GM21786 (cell line): ENCODE results near the gene MUC4.
"Not testable (repeated sequence)": the region's sequence is repeated elsewhere in the genome, so short reads cannot be mapped to it uniquely, and the experiment has no call there.

ENCODE experiments used
- ATAC-seq: cut with Tn5 transposase; IDR thresholded peaks from one replicate; pipeline ENCODE4 v1.9.1; 2021; ENCODE audit not compliant: unreplicated experiment

MUC4 gene

DNA sequence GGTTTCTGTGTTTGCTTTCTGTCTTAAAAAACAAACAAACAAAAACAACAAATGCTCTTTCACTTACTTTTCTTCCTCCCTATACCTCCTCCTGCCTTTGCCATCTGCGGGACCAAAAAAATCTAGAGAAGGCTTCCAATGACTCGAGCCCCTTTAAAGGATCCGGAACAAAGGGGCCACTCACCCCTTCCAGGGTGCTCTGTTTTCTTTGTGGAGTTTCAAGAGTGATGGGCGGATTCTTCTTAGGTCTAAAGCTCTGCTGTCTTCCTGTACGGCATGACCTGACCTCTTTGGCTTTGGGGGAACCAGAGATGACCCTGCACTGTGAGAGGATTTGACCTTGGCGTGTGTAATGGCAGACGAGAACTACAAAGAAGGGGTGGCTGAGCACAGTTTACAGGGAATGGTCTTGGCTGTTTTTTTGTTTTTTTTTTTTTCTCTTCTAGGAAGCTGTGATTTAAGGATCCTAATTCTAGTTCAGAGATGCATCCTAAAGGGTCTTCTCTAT, 93.2 kb downstream of the MUC4 start:
- no peak for ATAC-seq

DNA sequence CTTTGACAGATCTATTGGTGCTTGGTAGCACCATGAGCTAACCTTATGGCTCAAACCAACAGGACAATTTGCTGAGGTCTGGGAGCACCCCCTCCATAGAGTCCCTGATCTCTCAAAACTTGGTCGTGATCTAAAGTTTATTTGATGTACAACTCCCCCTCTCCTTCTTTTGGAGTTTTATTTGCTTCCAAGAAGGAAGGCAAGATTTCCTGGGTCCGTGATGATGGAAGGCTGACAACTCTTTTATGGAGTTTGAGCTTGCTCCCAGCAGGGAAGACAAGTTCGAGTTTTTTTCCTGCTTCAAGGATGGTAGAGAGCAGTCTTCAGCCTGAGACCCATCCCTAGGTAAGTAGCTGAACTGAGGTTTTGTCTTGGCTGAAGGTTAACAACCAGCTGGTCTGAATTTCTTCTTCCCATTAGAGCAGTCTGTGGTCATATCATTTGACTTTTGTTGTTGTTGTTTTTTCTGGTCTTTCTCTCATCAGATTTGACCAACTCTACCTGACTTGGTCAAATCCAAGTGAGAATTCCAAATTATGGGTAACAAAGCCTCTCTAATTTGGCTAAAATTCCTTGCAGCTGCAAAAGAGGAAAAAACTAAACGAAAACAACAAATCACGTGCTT, 93.8 kb downstream of the MUC4 start:
- ATAC-seq, result no peak

DNA sequence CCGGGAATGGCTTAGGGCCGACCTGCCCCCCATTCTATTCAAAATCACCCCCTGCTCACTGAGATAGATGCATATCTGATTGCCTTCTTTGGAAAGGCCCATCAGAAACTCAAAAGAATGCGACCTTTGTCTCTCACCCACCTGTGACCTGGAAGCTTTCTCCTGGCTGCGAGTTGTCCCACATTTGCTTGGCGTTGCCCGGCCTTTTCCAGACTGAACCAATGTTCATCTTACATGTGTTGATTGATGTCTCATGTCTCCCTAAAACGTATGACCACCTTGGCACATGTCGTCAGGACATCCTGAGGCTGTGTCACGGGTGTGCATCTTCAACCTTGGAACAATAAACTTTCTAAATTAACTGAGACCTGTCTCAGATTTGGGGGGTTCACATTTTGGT, 94.3 kb downstream of the MUC4 start:
- no peak for ATAC-seq

DNA sequence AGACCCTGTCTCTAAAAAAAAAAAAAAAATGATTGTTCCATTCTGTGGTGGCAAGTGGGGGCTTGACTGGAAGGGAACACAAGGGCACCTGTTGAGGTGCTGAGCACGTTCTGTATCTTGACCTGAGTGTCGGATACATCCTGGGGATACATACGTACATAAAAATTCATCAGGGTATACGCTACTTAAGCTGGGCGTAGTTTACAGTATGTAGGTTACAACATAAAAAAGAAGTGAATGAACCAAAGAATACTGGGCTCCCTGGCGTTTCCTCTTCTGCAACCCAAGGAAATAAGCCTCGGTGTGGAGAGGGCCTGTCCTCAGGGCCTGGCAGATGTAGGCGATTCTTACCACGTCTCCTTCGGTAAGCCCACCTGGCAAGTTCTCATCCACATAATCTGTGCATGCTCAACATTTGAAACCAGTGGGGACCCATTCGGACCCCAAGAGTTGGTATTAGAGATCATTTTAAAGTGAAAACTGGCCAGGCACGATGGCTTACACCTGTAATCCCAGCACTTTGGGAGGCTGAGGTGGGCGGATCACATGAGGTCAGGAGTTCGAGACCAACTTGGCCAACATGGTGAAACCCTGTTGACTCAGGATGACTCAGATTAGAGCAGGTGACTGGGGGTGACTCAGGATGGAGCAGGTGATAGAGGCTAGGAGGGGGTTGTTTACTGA, 96.0 kb downstream of the MUC4 start:
- no peak for ATAC-seq

DNA sequence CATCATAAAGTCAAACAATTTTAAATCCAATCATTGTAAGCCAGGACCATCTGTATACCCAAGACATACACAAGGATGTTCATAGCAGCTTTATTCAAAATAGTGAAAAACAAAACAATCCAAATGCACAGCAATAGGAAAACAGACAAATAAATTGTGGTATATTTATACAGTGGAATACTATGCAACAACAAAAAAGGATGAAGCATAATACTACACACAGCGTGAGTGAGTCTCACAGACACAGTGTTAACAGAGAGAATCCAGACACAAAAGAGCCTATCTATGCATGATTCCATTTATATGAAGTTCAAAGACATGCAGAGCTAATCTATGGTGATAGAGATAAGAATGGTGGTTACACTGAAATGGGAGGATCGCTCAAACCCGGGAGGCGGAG, 96.6 kb downstream of the MUC4 start:
- no peak for ATAC-seq

DNA sequence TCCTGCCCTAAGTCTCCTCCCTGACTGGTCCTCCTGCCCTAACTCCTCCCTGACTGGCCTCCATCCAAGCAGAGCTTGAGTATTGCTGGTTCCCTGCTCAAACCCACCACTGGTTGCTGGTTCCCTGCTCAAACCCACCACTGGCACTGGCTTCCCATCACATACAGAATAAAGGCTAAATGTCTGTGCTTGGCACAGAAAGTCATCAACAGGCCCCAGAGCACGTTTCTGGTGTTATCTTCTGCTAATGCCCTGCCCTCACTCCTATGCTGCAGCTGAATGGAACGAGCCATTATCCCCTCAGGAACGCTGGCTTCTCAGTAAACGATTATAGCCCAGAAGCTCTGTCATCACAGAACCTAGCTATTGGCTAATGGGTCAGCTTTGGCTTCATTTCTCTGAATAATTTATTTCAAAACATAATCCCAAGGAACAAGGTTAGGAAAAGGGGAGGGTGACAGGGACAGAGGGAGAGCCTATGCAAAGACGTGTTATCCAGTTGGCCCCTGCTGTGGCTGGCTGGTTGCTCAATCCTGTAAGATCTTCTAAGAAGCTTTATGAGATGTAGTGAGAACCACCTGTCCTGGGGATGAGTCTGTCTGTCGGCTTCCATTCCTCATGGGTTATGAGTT, 97.2 kb downstream of the MUC4 start:
- ATAC-seq, result no peak

DNA sequence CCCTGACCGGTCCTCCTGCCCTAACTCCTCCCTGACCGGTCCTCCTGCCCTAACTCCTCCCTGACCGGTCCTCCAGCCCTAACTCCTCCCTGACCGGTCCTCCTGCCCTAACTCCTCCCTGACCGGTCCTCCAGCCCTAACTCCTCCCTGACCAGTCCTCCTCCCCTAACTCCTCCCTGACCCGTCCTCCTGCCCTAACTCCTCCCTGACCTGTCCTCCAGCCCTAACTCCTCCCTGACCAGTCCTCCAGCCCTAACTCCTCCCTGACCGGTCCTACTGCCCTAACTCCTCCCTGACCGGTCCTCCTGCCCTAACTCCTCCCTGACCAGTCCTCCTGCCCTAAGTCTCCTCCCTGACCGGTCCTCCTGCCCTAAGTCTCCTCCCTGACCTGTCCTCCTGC, 98.6 kb downstream of the MUC4 start:
- ATAC-seq, result not testable (repeated sequence)

DNA sequence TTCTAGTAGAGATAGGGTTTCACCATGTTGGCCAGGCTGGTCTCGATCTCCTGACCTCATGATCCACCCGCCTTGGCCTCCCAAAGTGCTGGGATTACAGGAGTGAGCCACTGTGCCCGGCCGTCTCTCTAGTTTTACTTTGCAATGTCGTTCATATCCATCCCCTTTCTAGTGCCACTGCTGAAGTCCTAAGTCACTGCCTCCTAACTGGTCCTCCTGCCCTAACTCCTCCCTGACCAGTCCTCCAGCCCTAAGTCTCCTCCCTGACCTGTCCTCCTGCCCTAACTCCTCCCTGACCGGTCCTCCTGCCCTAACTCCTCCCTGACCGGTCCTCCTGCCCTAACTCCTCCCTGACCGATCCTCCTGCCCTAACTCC, 99.2 kb downstream of the MUC4 start:
- ATAC-seq, result not testable (repeated sequence)

DNA sequence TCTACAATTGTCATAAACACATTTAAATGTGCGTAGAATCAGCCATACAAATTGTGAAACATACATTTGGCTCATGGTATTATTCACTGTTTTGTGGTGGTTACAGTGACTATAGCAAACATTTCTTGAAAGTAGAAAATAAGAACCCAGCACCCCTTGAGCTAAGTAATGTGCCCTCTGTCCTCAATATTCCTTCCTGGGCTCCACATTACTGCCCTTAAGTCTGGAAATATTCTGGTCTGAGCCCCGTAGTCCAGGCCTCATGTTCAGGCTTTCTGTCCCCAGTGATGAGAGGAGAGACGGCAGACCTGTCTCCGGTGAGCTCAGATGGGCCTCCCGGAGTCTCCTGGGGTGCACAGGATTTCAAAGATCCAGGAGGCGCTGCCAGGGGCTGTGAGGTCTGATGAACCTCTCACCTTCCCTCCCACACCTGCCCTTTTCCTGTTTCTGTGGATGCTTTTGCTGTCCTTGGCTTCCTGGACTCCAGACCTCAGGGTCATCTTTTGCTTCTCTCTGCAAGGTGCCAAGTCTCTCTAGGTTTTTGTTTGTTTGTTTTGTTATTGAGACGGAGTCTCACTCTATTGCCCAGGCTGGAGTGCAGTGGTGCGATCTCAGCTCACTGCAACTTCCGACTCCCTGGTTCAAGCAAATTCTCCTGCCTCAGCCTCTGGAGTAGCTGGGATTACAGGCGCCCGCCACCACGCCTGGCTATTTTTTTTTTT, 99.8 kb downstream of the MUC4 start:
- no peak for ATAC-seq

DNA sequence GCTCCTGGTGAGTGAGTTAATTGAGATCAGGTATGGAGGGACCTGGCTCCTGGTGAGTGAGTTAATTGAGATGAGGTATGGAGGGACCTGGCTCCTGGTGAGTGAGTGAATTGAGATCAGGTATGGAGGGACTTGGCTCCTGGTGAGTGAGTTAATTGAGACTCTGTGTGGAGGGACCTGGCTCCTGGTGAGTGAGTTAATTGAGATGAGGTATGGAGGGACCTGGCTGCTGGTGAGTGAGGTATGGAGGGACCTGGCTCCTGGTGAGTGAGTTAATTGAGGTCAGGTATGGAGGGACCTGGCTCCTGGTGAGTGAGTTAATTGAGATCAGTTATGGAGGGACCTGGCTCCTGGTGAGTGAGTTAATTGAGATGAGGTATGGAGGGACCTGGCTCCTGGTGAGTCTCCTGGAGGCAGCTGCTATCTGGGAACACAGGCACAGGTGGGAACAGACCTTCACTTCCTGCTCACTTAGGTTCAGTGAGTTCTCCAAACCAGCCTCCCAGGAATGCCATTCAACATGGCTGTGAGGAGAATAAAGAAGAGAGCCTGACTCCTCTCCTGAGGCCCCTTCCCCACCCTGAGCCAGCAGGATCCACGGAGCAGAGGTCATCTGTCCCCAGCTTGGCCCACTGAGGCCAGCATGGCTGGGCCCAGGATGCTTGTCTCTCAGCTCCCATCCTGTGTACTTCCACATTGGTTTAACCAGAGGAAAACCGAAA, 100.5 kb downstream of the MUC4 start:
- not testable (repeated sequence) for ATAC-seq

DNA sequence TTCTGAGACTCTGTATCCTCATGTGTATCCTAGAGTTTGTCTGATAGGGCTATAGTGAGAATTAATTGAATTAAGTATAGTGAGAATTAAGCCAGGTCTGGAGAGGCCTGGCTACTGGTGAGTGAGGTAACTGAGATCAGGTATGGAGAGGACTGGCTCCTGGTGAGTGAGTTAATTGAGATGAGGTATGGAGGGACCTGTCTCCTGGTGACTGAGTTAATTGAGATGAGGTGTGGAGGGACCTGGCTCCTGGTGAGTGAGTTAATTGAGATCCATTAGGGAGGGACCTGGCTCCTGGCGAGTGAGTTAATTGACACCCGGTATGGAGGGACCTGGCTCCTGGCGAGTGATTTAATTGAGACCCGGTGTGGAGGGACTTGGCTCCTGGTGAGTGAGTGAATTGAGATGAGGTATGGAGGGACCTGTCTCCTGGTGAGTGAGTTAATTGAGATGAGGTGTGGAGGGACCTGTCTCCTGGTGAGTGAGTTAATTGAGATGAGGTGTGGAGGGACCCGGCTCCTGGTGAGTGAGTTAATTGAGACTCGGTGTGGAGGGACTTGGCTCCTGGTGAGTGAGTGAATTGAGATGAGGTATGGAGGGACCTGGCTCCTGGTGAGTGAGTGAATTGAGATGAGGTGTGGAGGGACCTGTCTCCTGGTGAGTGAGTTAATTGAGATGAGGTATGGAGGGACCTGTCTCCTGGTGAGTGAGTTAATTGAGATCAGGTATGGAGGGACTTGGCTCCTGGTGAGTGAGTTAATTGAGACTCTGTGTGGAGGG, 101.4 kb downstream of the MUC4 start:
- ATAC-seq, result not testable (repeated sequence)

DNA sequence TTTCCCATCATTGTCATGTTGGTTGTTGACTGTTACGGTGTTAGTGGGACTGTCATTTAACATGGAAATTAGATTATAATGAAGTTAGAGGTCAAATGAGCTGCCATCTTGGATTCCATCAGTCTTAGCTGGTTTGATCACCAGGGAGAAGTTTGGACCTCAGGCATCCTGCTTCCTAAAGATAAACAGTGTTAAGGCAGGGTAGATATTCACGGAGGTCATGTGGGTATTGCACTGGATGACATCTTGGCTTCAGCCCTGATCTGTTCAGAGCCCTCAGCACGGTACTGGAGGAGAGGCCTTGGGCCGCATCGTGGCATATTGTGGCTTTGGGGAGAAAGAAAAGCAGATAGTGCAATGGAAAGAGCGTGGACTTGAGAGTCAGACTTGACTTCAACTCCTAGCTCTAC, 102.0 kb downstream of the MUC4 start:
- no peak for ATAC-seq

DNA sequence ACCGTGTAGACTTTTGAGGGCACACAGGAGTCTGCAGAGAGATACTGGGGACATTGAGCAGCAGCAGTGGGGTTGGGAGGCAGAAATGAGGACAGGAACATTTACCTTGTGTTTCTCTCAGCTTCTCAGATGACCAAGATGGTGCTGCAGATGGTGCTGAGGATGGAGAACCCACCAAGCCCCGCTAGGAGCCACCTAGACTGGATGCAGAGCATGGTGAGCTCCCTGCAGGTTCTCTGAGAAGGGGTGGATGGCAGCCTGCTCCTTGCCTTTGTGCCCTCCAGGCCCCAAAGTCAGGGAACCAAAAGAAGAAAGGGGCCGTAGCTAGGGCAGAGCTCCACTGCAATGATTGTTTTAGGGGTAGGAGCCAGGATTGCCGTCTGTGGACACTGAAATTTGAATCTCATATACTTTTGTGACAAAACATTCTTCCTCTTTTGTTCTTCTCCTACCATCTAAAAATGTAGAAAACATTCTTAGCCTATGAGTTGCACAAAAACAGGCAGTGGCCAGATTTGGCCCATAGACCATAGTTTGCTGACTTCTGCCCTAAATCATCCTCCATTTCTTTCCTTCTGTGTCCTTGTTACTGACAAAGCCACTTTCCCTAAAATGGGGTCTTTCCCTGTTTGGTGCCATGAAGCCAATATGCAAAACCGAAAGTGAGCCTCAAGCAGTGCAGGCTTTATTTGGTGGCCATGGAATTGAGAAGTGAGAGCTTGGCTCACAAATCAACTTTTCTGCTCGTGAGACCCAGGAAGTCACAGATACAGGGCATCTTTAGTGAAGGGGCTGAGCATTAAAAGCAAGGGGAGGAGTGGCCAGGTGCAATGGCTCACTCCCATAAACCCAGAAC, 102.9 kb downstream of the MUC4 start:
- no peak for ATAC-seq

DNA sequence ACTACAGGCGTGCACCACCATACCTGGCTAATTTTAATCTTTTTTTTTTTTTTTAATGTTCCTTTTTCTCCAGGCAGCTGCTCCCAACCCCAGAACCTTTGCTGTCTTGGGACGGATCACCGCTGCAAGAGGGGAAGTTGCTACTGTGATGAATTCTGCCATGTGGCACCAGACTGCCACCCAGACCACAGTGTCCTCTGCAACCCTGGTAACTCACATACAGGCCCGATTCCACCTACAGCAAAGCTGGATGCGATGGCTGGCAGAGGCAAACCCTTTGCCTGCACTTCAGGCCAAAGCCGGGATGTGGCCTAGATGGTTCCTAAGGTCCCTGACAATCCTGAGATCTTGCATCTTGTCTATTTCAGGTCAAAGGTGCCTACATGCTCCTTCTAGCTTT, 103.7 kb downstream of the MUC4 start:
- ATAC-seq, result no peak

DNA sequence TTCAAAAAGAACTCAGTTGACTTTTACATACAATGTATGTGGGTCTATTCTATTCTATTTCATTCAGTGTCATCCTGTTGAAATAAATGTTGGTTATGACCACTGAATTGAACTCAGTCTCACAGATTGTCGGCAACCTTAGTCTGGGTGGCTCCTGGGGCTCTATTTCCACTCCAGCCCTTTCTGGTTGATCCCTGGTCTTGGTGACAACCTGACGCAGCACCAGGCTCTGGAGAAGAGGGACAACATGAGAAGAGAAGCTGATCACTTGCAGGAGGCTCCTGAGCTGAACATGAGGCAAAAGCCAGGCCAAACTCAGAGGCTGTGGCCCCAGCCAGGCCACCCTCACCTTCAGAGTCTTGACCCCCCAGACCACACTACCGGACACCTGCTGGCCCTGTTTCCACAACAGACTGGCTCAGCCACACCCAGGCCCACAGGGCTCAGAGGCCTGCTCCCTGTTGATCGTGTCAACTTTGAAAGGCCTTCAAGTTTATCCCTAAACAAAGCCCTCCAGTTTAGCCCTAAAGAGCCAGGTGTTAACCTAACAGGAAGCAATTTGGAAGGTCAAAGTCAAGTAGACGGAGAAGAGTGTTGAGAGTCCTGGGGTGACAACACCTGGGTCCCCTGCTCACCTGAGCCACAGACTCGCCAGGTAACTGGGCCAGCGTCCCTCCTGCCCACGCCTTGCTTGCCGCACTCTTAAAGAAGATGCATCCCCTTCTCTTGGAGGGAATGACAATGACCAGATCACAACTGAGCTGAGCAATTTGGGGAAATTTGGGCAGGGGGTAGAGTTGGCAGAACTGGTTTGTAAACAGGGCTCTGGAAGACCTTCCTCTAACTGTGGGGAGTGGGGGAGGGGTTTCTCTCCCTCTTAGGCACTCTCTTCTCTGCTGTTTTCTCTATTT, 106.4 kb downstream of the MUC4 start:
- no peak for ATAC-seq

DNA sequence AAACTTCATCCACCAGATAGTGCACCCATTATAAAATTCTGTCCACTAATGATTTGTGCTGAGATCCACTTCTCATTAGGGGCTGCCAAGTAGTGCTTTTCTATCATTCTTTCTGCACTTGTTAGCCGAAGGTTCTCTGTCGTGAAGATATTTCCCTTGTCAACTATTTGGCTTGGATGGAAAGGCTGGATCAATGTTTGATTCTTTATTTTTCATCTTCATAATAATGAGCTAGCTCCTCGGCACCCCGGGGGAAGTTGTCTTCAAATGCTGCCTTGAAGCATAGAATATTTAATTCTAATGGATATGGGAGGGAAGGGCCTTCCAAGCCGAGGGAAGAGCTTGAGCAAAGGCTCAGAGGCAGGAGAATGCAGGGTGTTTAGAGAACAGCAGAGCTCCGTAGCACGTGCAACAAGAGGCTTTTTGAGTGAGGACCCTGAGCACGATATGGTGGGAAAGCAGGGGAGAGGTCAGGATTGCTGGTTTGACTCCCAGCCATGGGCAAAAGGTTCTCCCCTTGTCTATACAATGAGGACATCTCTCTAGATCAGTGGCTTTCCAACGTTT, 107.2 kb downstream of the MUC4 start:
- no peak for ATAC-seq

DNA sequence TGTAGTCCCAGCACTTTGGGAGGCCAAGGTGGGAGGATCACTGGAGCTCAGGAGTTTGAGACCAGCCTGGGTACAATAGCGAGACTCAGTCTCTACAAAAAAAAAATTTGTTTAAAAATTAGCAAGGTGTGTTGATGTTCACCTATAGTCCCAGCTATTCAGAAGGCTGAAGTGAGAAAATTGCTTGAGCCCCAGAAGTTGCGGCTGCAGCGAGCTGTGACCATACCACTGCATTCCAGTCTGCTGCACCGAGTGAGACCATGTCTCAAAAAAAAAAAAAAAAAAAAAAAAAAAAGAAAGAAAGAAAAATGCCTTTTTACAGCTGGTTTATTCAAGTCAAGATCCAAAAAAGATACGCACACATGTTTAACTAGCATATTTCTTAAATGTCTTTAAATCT, 108.0 kb downstream of the MUC4 start:
- no peak for ATAC-seq
